KOPT-K1 (cell line): Measurements from ENCODE around the gene MYADM.

Experiments
- H3K27ac ChIP-seq: fragments of 200-600 bp; sonication (generic); 2 replicates; pipeline ENCODE4 v1.5.1; 2016; ENCODE audit warnings: antibody characterized with exemption, mild to moderate bottlenecking, low read depth, low read length; ENCODE audit not compliant: poor library complexity, severe bottlenecking
- H3K36me3 ChIP-seq: fragments of 200-600 bp; sonication (generic); 2 replicates; pipeline ENCODE4 v1.5.1; 2017; ENCODE audit warnings: antibody characterized with exemption, mild to moderate bottlenecking, low read length, moderate library complexity; ENCODE audit not compliant: insufficient read depth
- H3K9me3 ChIP-seq: fragments of 200-600 bp; sonication (generic); 2 replicates; pipeline ENCODE4 v1.5.1; 2017; ENCODE audit warnings: antibody characterized with exemption, low read length, mild to moderate bottlenecking; ENCODE audit not compliant: insufficient read depth, poor library complexity, severe bottlenecking

The MYADM gene

GRCh38 chr19:53876651-53877224 lies 9.1 kb downstream of the MYADM start:
- no peaks in the 10 kb centered on the region for H3K9me3 ChIP-seq
- no peaks in the 10 kb centered on the region; the same call in 1 of the 2 replicates for H3K36me3 ChIP-seq
- H3K27ac ChIP-seq, result no peak overlapping the region

- no peak overlapping the region for H3K27ac ChIP-seq
- H3K36me3 ChIP-seq, result no peaks in the 10 kb centered on the region; the same call in 1 of the 2 replicates
- H3K9me3 ChIP-seq, result no peaks in the 10 kb centered on the region
These were observed 9.7 kb downstream of the MYADM start for GRCh38 chr19:53877361-53877766.

DNA sequence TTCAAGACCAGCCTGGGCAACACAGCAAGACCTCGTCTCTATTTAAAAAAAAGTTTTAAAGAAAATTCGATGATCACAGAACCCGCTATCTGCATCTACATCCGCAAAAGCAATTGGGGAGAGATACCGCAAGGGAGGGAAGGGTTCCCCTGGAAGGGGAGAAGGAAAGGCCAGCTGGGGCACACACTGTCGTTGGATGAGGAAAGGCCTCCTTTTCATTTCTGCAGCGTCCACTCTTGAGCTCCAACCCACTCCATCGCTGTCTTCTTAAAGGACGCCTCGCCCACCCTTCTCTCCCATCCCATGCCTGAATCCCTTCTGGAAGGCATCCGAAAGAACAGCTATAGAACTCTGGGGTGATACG lies 11.1 kb downstream of the MYADM start:
- H3K27ac ChIP-seq, result no peak overlapping the region
- H3K9me3 ChIP-seq, result no peaks in the 10 kb centered on the region
- H3K36me3 ChIP-seq, result no peaks in the 10 kb centered on the region; the same call in 1 of the 2 replicates

GRCh38 chr19:53879140-53880081 lies 11.7 kb downstream of the MYADM start:
- H3K27ac ChIP-seq, result no peak overlapping the region
- H3K36me3 ChIP-seq, result no peaks in the 10 kb centered on the region
- H3K9me3 ChIP-seq, result no peaks in the 10 kb centered on the region

- Histone ChIP-seq H3K9me3 (no peaks in the 10 kb centered on the region), H3K36me3 (no peaks in the 10 kb centered on the region), H3K27ac (no peak overlapping the region)
These were observed 13.2 kb downstream of the MYADM start for GRCh38 chr19:53880711-53881481.

DNA sequence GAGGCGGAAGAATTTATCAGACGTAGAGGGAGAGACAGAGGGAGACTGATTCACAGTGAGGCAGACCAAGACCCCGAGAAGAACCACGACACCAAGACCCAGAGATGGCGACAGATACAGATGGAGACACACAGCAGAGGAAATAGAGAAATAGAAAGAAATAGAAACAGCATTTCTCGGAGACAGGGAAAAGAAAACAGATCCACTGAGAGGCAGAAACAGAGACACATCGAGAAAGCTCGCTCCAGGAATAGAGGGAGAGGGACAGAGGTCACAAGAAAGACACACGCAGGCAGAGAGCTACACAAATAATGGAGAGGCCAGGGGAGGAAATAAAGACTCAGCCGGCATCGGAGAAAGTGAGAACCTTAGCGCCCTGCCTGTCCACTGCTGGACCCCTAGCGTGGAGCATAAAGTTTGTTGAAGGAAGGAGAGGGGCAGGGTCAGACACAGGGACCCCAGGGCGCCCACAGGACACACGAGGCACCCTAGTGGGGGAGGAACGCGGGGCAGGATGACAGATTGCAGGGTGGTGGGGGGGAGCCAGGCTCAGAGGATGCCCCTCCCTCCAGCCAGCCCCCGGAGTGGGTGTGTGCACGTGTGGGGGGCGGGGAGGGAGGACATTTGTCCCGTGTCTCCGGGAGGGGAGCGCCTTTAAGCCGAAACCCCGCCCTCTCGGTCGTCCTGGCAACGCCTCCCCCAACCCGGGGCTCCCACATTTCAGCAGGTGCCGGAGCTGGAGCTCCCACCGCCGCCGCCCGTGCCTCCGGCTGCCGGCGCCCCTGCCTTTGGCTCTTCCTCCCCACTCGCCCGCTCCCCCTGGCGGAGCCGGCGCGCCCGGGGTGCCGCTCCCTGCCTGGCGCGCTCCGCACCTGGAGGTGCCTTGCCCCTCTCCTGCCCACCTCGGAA lies 14.1 kb downstream of the MYADM start, which contains the start of gene PRKCG:
Gene PRKCG, plus strand, starts transcription at position 716 of the 909 bp plus-strand sequence. CDS start 298 bp downstream, outside the sequence.
- H3K27ac ChIP-seq, result no peak within 1 kb of the TSS
- H3K36me3 ChIP-seq, result no peaks in the 10 kb centered on the region

DNA sequence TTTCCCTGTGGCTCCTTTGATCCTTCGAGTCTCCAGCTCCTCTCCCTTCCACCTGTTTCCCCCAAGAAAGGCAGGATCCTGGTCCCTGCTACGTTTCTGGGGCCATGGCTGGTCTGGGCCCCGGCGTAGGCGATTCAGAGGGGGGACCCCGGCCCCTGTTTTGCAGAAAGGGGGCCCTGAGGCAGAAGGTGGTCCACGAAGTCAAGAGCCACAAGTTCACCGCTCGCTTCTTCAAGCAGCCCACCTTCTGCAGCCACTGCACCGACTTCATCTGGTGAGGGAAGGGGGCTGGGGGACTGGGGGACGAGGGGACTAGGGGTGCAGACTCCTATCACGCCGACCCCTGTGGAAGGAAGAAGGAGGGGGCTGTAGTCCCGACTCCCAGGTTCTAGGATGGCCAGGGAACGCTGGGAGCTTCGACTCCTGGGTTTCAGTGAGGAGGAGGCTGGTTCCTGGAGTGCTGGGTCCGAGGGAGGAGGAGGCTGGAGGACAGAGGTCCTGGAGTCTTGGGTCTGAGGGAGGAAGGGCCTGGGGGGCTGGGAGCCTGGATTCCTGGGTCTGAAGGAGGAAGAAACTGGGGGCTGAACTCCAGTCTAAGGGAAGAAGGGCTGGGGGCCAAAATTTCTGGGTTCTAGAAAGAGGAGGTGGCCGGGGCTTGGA lies 14.8 kb downstream of the MYADM start:
- H3K9me3 ChIP-seq, result no peaks in the 10 kb centered on the region
- no peaks in the 10 kb centered on the region for H3K36me3 ChIP-seq
- H3K27ac ChIP-seq, result no peak overlapping the region

More for the DNA sequence above, 14.1 kb downstream of the MYADM start, which contains the start of gene PRKCG:
- H3K9me3 ChIP-seq, result no peaks in the 10 kb centered on the region

GRCh38 chr19:53883231-53883661 lies 15.6 kb downstream of the MYADM start:
- H3K36me3 ChIP-seq, result no peaks in the 10 kb centered on the region
- no peak overlapping the region for H3K27ac ChIP-seq
- H3K9me3 ChIP-seq, result no peaks in the 10 kb centered on the region

DNA sequence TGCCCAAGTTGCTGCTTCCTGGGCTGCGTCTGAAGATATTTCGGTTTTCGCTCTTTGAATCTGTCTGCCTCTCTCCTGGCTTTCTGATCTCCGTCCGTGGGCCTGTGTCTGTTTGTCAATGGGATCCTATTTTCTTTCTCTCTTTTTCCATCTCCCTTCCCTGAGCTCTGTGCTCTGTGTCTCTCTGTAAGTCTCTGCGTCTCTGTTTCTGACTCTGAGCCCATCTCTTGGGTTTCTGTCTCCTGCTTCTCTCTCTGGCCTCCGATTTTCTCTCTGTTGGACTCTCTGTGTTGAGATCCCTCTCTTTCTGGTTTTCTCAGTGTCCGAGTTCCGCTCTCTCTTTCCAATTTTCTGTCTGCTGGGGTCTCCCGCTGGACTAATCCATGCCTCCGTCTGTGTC lies 16.1 kb downstream of the MYADM start:
- H3K9me3 ChIP-seq, result no peaks in the 10 kb centered on the region
- no peaks in the 10 kb centered on the region for H3K36me3 ChIP-seq
- no peak overlapping the region for H3K27ac ChIP-seq

DNA sequence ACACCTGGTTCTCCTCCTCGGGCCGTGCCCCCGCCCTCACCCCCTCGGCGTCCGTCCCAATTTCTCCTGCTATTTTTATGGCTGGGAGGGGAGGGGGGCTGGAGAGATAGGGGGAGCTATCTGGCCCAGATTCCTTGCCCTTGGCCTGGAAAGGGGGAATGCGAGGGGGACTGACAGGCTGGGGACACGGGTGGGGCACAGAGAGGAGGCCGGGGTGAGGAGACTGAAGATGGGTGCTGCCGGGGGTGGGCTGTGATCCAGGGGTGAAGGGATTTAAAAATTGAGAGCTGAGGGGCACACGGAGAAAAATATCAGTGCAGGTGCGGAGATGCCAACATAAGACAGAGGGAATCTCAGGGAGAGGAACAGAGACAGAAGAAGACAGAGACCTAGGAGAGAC lies 16.6 kb downstream of the MYADM start:
- H3K9me3 ChIP-seq, result no peaks in the 10 kb centered on the region
- no peak overlapping the region for H3K27ac ChIP-seq
- H3K36me3 ChIP-seq, result no peaks in the 10 kb centered on the region

GRCh38 chr19:53885036-53885435 lies 17.4 kb downstream of the MYADM start:
- H3K36me3 ChIP-seq, result no peaks in the 10 kb centered on the region
- H3K9me3 ChIP-seq, result no peaks in the 10 kb centered on the region
- H3K27ac ChIP-seq, result no peak overlapping the region

DNA sequence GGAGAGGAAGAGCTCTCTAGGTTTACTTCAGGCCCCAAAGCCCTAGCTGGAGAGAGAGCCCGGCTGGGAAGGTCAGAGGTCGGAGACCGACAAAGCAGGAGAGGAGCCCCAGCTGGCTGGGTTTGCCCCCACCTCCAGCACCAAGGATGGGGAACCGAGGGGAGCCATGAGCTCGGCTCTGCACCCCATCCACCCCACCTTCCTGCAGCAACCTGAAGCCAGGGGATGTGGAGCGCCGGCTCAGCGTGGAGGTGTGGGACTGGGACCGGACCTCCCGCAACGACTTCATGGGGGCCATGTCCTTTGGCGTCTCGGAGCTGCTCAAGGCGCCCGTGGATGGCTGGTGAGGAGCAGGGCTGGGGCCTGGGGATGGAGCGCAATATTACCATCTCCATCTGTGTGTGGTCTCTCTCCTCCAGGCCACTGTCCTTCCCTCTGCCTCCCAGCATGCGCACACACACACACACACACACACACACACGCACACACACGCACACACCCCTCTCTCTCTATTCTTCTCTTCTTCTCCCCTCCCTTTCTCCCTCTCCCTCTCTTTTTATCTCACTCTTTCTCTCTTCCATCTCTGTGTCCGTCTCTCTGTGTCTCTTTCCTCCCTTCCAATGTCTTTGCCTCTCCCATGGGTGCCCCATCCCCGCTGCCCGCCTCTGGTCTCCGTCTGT lies 24.8 kb downstream of the MYADM start:
- H3K9me3 ChIP-seq, result no peaks in the 10 kb centered on the region
- H3K36me3 ChIP-seq, result no peaks in the 10 kb centered on the region
- no peak overlapping the region for H3K27ac ChIP-seq

GRCh38 chr19:53892981-53893325 lies 25.3 kb downstream of the MYADM start:
- no peak overlapping the region for H3K27ac ChIP-seq
- H3K9me3 ChIP-seq, result no peaks in the 10 kb centered on the region
- no peaks in the 10 kb centered on the region for H3K36me3 ChIP-seq
